HFFc6 (cell line): ENCODE measurements around the gene CNP. TPM values are rescaled to one million over a fixed set of nuclear protein-coding genes. Genes with fewer than 3 reads are reported as not detected.
"Not testable (repeated sequence)": the region's sequence is repeated elsewhere in the genome, so short reads cannot be mapped to it uniquely, and the experiment has no call there.

Experiments
- DNase-seq: peaks from one replicate; pipeline ENCODE4 v3.0.0-alpha.2; 2018
- H3K27ac Mint-ChIP-seq: 2 replicates; pipeline ENCODE4 v1.8.0; 2020; ENCODE audit warnings: mild to moderate bottlenecking, mixed read lengths
- H3K27me3 Mint-ChIP-seq: 2 replicates; pipeline ENCODE4 v1.8.0; 2021; ENCODE audit warnings: mild to moderate bottlenecking, moderate library complexity, mixed read lengths; ENCODE audit not compliant: insufficient read depth
- H3K36me3 Mint-ChIP-seq: 2 replicates; pipeline ENCODE4 v1.8.0; 2021; ENCODE audit warnings: low read depth, mixed read lengths
- H3K4me1 Mint-ChIP-seq: 2 replicates; pipeline ENCODE4 v1.8.0; 2020; ENCODE audit warnings: low read depth, mixed read lengths
- H3K4me3 Mint-ChIP-seq: 2 replicates; pipeline ENCODE4 v1.8.0; 2020; ENCODE audit warnings: mild to moderate bottlenecking, moderate library complexity, mixed read lengths
- H3K9me3 Mint-ChIP-seq: 2 replicates; pipeline ENCODE4 v1.8.0; 2020; ENCODE audit warnings: mild to moderate bottlenecking, mixed read lengths
- total RNA-seq, 6 experiments: library from RNA; stranded (reverse); fragmentation: NEBNext Ultra II Directional; extraction: Animal tissue kit (Norgen Biotek cat#: 25700); gene quantifications; 2 replicates in 1 of 6; 3 replicates in 5 of 6; pipeline ENCODE4 v1.2.3, GENCODE V29; 2021
- TF ChIP-seq, protein P1 (sequence below): fragments of 200-600 bp; sonication (generic); IDR thresholded peaks from 2 replicates; pipeline ENCODE4 v1.5.0; 2021; ENCODE audit warnings: antibody characterized with exemption, mild to moderate bottlenecking

CNP gene
- total RNA-seq, 6 experiments from 2014 or later = 105 to 118 (median 111) TPM

DNA sequence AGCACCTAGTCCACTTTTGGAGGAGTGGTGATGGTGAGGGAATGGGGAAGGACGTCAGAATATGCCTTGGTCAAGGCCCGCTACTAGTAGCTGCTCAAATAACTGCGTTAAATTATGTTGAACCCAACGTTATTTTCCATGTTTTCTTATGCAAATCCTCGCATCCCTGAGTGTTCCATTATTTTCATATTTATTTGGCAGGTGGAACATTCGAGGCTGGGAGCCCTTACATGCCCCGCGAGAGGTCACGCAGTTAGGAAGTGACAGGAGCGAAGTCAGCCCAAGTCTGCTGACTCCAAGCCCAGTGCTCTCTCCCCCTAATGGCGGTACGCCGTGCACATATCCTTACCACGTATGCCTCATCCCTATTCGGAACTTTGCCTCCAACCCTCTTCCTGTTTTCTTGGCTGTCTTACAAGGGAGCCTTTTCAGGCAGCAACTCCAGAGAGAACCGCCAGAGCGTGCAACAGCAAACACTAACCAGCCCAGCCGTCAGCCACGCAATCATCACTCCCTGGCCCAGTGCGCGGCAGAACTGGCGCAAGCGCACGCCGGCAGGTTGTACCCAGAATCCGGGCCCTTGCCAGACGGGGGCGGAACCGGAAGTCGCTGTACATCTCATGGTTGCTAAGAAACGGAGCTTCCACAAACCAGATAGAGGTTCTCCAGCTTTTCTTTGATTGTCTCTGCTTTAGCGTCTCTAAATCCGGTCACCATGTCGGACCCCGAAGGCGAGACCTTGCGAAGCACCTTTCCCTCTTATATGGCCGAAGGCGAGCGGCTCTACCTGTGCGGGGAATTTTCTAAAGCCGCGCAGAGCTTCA, 36.4 kb upstream of the CNP start, which contains the start of gene ODAD4:
Gene ODAD4 (plus strand): TSS at position 609 of the 824 bp plus-strand sequence. CDS start 107 bp downstream, at position 716.
- Mint-ChIP-seq H3K4me1 (peaks cover 22% of the 10 kb centered on the region), H3K4me3 (peak within 1 kb of the TSS; percentile 95), H3K9me3 (no peaks in the 10 kb centered on the region), H3K36me3 (no peaks in the 10 kb centered on the region), H3K27me3 (no peaks in the 10 kb centered on the region; the same call in none of the 2 replicates), H3K27ac (peak within 1 kb of the TSS; percentile 99)
- DNase-seq = peak; percentile 98
- TF ChIP-seq, protein P1, sequence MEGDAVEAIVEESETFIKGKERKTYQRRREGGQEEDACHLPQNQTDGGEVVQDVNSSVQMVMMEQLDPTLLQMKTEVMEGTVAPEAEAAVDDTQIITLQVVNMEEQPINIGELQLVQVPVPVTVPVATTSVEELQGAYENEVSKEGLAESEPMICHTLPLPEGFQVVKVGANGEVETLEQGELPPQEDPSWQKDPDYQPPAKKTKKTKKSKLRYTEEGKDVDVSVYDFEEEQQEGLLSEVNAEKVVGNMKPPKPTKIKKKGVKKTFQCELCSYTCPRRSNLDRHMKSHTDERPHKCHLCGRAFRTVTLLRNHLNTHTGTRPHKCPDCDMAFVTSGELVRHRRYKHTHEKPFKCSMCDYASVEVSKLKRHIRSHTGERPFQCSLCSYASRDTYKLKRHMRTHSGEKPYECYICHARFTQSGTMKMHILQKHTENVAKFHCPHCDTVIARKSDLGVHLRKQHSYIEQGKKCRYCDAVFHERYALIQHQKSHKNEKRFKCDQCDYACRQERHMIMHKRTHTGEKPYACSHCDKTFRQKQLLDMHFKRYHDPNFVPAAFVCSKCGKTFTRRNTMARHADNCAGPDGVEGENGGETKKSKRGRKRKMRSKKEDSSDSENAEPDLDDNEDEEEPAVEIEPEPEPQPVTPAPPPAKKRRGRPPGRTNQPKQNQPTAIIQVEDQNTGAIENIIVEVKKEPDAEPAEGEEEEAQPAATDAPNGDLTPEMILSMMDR = peak; percentile 70

DNA sequence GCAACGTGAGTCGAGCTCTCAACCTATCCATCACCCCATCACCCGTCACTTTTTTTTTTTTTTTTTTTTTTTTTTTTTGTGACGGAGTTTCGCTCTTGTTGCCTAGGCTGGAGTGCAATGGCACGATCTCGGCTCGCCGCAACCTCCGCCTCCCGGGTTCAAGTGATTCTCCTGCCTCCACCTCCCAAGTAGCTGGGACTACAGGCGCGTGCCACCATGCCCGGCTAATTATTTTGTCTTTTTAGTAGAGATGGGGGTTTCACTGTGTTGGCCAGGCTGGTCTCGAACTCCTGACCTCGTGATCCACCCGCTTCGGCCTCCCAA, 35.8 kb upstream of the CNP start:
- H3K4me1 Mint-ChIP-seq = peaks cover 22% of the 10 kb centered on the region
- DNase-seq, H3K9me3 Mint-ChIP-seq, H3K27me3 Mint-ChIP-seq, H3K36me3 Mint-ChIP-seq: not testable (repeated sequence)
- peak overlapping the region; percentile 99 for H3K27ac Mint-ChIP-seq
- peak overlapping the region; percentile 95 for H3K4me3 Mint-ChIP-seq

DNA sequence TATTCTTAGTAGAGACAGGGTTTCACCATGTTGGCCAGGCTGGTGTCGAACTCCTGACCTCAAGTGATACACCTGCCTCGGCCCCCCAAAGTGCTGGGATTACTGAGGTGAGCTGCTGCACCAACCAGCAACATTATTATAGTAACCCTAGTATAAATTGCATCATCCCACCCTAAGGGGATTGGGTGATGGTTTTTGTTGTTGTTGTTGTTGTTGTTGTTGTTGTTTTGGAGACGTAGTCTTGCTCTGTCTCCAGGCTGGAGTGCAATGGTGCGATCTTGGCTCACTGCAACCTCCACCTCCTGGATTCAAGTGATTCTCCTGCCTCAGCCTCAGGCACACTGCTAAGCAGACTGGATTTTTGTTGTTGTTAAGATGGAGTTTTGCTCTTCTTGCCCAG, 34.9 kb upstream of the CNP start:
- DNase-seq, H3K9me3 Mint-ChIP-seq, H3K27me3 Mint-ChIP-seq, H3K27ac Mint-ChIP-seq, H3K36me3 Mint-ChIP-seq, H3K4me3 Mint-ChIP-seq: not testable (repeated sequence)
- peaks cover 22% of the 10 kb centered on the region for H3K4me1 Mint-ChIP-seq

DNA sequence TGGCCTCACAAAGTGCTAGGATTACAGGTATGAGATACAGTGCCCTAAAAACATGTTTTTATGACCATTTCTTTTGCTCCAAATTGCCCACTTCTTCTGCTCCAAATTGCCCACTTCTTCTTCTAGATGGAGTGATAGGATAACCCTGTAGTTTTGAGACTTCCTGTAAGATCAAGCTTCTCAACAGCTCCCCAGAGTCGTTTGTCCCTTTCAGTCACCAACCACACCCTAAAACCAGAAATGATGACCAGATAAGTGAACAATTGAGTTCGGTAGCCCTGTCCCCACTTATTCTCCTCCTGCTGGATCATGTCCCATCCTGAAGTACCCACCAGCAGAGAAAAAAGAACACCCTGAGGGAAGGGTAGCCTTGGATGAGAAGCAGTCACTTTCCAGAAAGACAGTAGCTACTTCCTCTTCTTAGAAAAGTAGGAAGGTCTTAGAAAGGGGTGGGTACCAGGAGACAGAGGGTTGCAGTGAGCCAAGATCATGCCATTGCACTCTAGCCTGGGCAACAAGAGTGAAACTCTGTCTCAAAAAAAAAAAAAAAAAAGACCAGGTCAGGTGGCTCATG, 33.7 kb upstream of the CNP start:
- no peak overlapping the region for H3K4me3 Mint-ChIP-seq
- peaks cover 22% of the 10 kb centered on the region for H3K4me1 Mint-ChIP-seq
- DNase-seq = no peak
- H3K27ac Mint-ChIP-seq = no peak overlapping the region
- no peaks in the 10 kb centered on the region for H3K9me3 Mint-ChIP-seq
- no peaks in the 10 kb centered on the region; the same call in none of the 2 replicates for H3K27me3 Mint-ChIP-seq
- no peaks in the 10 kb centered on the region for H3K36me3 Mint-ChIP-seq
- TF ChIP-seq, protein P1 = no peak

DNA sequence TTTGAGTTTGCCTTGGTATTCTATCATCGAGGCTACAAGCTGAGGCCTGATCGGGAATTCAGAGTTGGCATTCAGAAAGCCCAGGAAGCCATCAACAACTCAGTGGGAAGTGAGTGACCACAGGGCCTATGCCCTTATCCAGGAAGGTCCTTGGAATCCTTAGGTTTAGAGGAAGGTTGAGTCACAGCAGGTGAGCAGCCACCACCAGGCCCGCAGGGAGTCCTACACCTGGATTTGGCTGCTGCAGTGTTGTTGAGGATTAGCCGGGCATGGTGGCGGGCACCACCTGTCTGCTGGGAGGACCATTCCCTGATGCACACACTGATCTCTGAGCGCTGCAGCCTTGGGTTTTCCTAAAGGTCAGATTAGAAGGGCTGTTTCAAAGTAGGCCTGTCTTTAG, 31.0 kb upstream of the CNP start:
- TF ChIP-seq, protein P1 = no peak
- Mint-ChIP-seq H3K9me3 (no peaks in the 10 kb centered on the region), H3K4me3 (no peak overlapping the region), H3K27me3 (peaks cover 3% of the 10 kb centered on the region), H3K27ac (no peak overlapping the region), H3K36me3 (no peaks in the 10 kb centered on the region), H3K4me1 (peaks cover 2% of the 10 kb centered on the region)
- DNase-seq = no peak

DNA sequence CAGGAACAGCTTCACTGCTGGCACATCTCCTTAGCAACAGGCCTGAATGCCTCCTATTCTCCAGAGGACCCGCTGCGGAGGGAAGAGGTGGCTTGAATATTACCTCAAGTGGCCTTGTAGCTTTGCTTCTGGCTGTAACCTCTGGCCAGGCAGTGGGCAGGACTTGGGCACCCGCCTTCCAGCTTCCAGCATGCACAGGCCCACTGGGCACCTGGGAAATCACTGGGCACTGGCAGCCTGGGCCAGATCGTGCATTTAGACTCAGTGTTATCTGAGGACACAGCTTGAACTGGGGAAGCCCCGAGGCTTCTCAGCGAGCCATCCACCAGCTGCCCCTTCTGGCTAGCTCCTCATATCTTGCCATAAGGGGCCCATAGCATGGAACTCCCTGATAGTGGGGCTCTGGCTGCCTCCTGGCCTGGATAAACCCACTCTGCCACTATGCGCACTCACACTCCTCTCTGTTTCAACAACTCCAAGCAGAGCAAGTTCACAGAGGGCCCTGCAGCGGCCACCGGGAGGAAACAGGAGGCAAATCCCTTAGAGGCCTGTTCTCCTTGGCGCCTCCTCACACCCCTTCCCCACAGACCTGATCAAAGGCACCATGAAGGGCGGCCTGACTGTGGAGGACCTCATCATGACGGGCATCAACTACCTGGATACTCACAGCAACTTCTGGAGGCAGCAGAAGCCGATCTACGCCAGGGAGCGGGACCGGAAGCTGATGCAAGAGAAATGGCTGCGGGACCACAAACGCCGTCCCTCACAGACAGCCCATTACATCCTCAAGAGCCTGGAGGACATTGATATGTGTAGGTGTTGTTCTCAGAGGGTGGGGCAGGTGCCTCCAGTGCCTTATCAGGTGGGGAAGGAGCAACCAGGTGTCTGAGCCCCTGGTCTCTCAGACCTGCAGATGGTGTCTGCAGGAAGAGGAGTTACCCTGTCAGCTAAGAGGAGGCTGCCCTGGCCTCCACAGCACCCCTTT, 28.3 kb upstream of the CNP start:
- Mint-ChIP-seq H3K27me3 (peaks cover 6% of the 10 kb centered on the region), H3K9me3 (no peaks in the 10 kb centered on the region), H3K4me1 (no peaks in the 10 kb centered on the region), H3K4me3 (no peak overlapping the region), H3K27ac (no peak overlapping the region), H3K36me3 (no peaks in the 10 kb centered on the region)
- DNase-seq = no peak
- TF ChIP-seq, protein P1 = no peak
